Fibroblast of skin of left quadriceps (primary cell): ENCODE results near the gene TPM3.
"Not testable (repeated sequence)": the region's sequence is repeated elsewhere in the genome, so short reads cannot be mapped to it uniquely, and the experiment has no call there.

Experiments used
- DNase-seq, 2 experiments: peaks; one replicate each; pipeline ENCODE4 v3.0.0-alpha.2; 2013; ENCODE audit warnings: low read depth in 2 of 2

The TPM3 gene

GRCh38 chr1:154191990-154192461 lies at the start of gene TPM3:
Gene TPM3, minus strand, starts transcription at chr1:154192100. Its CDS starts 82 bp downstream, at chr1:154192018.
- DNase-seq: no peak

- DNase-seq: no peak
Observed at GRCh38 chr1:154240294-154240833, 48.5 kb upstream of the TPM3 start.

DNA sequence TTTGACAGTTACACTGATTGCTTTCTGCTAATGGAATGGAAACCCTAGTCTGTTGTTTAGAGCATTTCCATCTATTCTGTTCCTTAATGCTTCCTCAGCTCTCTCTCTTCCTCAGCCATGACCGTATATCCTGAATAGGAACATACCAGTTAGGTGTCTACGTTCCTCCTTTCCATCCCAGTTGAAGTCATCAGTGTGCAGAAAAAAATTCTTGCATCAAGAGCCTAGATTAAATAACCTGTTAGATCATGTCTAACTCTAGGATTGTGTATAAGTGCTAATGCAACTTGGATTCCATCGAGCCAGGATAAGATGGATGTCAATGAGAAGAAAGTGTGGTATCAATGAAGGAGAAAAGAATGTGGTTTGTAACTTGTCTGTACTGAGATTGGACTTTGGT lies 47.6 kb upstream of the TPM3 start:
- no peak for DNase-seq

DNA sequence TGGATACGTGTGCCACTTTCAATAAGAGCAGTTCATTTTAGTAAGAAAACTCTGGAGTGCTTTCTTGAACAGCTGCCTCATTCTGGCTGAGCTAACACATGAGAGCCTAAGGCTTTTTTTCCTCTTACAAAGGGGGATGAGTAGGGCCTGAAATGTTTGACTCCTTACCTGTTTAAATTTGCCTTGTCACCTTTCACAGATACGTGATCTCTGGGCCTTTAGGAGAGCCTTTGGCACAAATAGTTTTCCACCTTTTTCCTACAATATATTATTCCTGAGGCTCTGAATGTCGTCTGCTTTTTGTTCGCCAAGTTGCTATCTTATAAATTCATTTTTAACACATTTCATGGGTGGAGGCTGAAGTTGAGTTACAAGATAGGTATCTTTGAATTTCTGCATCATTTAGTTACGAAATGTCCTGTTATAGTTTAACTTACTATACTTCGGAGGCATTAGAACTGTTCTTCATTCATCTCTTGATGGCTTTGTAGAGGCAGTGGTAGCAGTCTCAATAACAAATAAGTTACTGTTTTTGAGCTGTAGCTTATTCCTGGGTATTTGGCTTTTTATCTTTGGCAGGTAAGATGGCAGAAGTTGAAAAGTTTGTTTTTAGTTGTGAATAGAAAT lies 46.1 kb upstream of the TPM3 start:
- no peak for DNase-seq

DNA sequence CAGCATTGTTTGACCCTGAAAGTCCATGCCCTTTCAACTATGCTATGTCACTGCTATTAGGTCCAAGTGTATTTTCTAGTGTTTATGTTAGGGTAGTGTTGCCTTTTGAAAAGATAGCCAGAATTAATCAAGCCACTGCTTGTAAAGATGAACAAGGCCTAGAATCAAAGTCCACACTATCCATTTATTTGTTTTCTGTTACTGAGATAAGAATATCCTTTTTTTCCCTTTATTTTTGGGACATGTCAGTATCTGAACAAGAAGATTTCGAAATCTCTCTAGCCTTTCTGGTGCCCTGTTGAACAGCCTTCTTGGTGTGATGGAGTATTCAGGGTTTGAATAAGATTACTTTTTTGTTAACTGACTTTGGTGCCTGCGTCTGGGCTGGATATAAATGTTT lies 45.5 kb upstream of the TPM3 start:
- no peak for DNase-seq

DNA sequence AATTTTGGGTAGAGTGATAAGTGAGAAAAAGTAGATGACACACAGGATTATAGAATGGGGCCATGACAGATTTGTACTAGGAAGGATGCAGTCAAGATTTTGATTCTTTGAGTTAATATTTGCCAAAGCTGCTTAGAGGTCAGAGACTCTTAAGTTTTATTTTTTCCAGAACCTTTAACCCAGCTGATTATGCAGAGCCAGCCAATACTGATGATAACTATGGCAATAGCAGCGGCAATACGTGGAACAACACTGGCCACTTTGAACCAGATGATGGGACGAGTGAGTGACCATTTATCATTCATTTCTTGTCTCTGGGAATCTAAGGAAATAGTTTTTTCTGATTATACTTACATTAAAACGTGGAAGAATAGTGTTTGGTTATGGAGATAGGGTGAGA lies 45.0 kb upstream of the TPM3 start:
- DNase-seq: no peak

DNA sequence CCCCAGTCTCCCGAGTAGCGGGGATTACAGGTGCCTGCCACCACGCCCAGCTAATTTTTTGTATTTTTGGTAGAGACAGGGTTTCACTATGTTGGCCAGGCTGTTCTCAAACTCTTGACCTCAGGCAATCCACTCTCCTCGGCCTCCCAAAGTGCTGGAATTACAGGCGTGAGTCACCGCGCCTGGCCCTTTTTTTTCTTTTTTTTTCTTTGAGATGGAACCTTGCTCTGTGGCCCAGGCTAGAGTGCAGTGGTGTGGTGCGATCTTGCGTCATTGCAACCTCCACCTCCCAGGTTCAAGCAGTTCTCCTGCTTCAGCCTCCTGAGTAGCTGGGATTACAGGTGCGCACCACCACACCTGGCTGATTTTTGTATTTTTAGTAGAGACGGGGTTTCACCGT lies 41.2 kb upstream of the TPM3 start:
- not testable (repeated sequence) for DNase-seq

- DNase-seq: not testable (repeated sequence)
Observed at GRCh38 chr1:154231112-154231511, 39.2 kb upstream of the TPM3 start.

- DNase-seq: no peak
Observed at GRCh38 chr1:154225370-154225769, 33.5 kb upstream of the TPM3 start.

GRCh38 chr1:154223621-154224020 lies 31.7 kb upstream of the TPM3 start:
- no peak for DNase-seq

DNA sequence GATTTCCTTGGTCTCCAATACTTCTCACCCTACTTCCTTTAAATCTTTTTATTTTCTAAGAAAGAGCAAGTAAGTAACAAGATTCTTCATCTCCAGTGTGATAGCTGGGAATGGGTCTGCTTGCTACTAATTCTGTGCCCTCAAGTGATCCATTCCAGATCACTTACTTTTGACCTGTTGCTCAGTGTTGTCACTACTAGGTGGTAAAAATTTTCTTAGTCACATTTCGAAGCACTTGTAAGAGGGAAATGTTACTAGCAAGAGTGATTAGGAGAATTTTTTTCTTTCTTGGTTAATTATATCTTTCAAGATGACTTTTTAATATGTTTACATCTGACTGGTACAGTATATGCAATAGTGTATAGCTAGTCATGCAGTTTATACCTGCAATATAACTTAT lies 31.0 kb upstream of the TPM3 start:
- DNase-seq: no peak

- no peak for DNase-seq
Observed at GRCh38 chr1:154222518-154222917, 30.6 kb upstream of the TPM3 start.

- peak; percentile 15 to 24 for DNase-seq
Observed at GRCh38 chr1:154221278-154222001, 29.5 kb upstream of the TPM3 start.

DNA sequence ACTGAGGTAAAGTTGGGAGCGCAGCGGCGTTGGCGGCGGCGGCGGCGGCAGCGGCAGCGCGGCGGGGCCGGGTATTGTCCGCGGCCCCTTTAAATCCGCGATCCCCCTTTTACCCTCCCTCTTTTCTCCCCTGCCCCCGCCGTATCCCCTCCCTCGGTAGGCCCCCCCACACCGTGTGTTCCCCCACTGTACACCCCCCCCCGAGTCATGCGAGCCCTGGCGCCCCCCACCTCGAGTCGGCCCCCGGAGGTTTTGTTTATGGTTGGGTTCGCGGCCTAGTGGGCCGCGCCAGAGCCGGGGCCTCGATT lies 29.0 kb upstream of the TPM3 start:
- no peak for DNase-seq

- peak; percentile 99 for DNase-seq
Observed at GRCh38 chr1:154220071-154220969, 28.4 kb upstream of the TPM3 start, which contains the start of gene UBAP2L. Gene UBAP2L, plus strand, starts transcription at chr1:154220955. Its CDS starts 4,169 bp downstream, at chr1:154225124.

DNA sequence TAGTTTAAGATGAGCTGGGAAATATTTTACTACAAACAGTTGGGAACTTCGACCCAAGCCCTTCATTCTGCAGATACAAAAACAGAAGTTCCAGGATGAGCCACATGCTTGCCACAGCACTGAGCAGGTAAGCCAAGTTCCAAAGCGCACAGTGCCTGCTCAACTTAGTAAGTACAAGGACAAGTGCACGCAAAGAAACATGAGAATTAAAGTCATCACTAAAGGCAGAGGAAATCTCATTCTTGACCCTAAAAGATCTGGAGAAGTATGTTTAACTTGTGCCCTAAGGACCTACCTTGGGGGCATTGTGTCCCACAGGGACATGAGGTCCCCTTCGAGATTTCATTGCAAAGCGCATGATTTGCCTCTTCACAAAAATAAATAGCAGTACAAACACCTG lies 27.6 kb upstream of the TPM3 start:
- DNase-seq: no peak

GRCh38 chr1:154218545-154218944 lies 26.6 kb upstream of the TPM3 start:
- no peak for DNase-seq

- DNase-seq: no peak
Observed at GRCh38 chr1:154213274-154213673, 21.4 kb upstream of the TPM3 start.

DNA sequence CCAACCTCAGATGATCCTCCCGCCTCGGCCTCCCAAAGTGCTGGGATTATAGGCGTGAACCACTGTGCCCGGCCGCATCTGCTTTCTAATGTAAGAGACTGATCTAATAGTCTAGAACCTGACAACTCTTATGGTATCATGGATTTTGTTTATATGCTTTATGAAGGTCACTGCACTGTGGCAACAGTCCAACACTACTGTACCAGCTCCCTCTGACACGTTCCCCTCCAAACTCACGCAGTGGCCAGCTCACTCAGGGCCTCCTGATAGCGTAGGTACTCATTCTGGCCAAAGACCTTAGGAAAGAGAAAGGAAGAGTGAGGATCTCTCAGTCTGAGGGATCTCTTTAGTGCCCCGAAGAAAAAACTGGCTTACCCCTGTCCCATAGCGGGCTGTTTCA lies 20.2 kb upstream of the TPM3 start:
- no peak for DNase-seq

GRCh38 chr1:154208677-154209388 lies 16.9 kb upstream of the TPM3 start:
- no peak for DNase-seq

DNA sequence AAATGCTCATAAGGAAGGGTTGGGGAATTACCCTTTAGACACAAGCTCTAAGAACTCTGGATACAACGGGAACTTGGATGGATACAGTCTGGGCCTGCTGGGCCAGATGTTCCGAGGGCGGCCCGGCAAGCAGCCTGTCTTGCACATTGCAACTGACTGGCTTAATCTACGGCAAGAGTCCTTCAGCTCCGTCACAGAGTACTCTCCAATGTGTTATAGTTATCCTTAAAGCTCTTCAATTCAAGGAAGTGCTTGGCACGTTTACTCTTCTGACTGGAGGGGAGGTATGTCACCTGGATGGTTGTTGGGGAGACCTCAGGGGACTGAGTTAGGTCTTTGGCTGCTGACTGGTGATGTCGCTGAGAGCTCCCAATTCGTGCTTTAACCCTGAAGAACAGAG lies 15.4 kb upstream of the TPM3 start:
- DNase-seq: no peak

- no peak for DNase-seq
Observed at GRCh38 chr1:154206196-154206595, 14.3 kb upstream of the TPM3 start, which contains the start of gene CFAP141. Gene CFAP141, minus strand, starts transcription at chr1:154206333. Its CDS starts 26 bp downstream, at chr1:154206307.
